ENCODE results near the gene RPA3.

Gene RPA3

DNA sequence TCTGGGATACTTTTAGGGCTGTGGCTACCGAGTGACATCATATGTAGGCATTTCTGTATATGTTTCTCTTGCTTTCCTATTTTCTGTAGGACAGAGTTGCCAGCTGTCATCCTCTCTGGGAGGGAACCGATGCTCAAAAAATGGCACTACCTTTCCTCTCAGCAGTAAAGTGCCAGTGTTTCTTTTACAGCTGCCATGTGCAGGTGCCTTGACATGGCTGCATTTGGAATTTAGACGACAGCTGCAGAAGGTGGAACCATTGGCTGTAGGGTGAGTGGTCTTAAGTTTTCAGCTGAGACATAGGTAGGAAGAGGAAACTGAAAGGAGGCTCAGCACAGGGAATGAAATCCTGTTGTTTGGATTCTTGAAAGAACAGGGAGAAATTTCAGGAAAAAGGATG is 20.2 kb upstream of the RPA3 start:
- TF ChIP-seq, protein P1, sequence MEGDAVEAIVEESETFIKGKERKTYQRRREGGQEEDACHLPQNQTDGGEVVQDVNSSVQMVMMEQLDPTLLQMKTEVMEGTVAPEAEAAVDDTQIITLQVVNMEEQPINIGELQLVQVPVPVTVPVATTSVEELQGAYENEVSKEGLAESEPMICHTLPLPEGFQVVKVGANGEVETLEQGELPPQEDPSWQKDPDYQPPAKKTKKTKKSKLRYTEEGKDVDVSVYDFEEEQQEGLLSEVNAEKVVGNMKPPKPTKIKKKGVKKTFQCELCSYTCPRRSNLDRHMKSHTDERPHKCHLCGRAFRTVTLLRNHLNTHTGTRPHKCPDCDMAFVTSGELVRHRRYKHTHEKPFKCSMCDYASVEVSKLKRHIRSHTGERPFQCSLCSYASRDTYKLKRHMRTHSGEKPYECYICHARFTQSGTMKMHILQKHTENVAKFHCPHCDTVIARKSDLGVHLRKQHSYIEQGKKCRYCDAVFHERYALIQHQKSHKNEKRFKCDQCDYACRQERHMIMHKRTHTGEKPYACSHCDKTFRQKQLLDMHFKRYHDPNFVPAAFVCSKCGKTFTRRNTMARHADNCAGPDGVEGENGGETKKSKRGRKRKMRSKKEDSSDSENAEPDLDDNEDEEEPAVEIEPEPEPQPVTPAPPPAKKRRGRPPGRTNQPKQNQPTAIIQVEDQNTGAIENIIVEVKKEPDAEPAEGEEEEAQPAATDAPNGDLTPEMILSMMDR (IDR thresholded peaks at IDR 0.05; ENCODE audit: low read depth, low read length), result no peak
- TF ChIP-seq, protein P2, sequence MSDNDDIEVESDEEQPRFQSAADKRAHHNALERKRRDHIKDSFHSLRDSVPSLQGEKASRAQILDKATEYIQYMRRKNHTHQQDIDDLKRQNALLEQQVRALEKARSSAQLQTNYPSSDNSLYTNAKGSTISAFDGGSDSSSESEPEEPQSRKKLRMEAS (IDR thresholded peaks at IDR 0.05; ENCODE audit: low read depth, low read length), result no peak
- no peak for TF ChIP-seq MYC (IDR thresholded peaks at IDR 0.05; ENCODE audit: low read depth, low read length)
- no peak for TF ChIP-seq POLR2A (IDR thresholded peaks at IDR 0.05; ENCODE audit: extremely low read depth, insufficient read length)
- no peak overlapping the region for H3K4me3 ChIP-seq (ENCODE audit: low read depth, low read length)
- no peak for DNase-seq (ENCODE audit: low read depth)

DNA sequence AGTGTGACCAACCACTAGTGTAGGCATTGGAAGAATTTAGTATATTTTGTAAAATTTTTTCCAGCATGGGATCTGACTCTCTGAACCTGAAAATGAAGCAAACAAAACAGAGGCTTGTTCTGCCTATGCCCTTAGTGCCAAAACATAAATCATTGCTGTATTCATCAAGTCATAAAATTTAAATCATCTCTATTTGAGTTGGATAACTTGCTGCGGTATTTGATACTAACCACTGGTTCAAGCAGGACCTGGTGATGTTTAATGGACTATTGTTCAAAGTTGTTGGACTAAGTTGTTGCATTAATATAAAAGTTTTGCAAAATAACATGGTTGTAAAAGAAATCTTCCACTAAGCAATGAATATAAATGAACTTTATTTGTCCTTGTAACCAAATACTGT is 19.8 kb upstream of the RPA3 start:
- DNase-seq (ENCODE audit: low read depth), result no peak
- TF ChIP-seq POLR2A (IDR thresholded peaks at IDR 0.05; ENCODE audit: extremely low read depth, insufficient read length) (no peak), MYC (IDR thresholded peaks at IDR 0.05; ENCODE audit: low read depth, low read length) (no peak)
- TF ChIP-seq, protein P1 (IDR thresholded peaks at IDR 0.05; ENCODE audit: low read depth, low read length), result no peak
- TF ChIP-seq, protein P2 (IDR thresholded peaks at IDR 0.05; ENCODE audit: low read depth, low read length), result no peak
- H3K4me3 ChIP-seq (ENCODE audit: low read depth, low read length), result no peak overlapping the region

DNA sequence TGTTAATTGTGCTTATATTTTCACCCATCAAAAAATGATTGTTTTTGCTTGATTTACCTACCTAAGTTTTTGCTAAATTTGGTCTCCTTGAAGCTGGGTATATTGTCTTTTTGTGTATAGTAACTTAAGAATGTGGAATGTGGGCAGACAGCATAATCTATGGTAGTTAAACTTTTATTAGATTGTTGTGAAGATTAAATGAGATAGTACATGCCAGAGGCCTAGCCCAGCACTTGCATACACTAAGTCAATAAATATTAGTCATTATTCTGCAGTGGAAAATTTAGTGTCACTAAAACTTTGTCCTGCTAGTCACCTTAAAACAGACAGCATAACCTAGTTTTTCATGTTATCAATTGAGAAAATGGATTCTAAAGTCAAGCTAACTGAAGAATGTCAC is 19.3 kb upstream of the RPA3 start:
- DNase-seq (ENCODE audit: low read depth), result no peak
- TF ChIP-seq POLR2A (IDR thresholded peaks at IDR 0.05; ENCODE audit: extremely low read depth, insufficient read length) (no peak), MYC (IDR thresholded peaks at IDR 0.05; ENCODE audit: low read depth, low read length) (no peak)
- TF ChIP-seq, protein P2 (IDR thresholded peaks at IDR 0.05; ENCODE audit: low read depth, low read length), result no peak
- TF ChIP-seq, protein P1 (IDR thresholded peaks at IDR 0.05; ENCODE audit: low read depth, low read length), result no peak
- H3K4me3 ChIP-seq (ENCODE audit: low read depth, low read length), result no peak overlapping the region

DNA sequence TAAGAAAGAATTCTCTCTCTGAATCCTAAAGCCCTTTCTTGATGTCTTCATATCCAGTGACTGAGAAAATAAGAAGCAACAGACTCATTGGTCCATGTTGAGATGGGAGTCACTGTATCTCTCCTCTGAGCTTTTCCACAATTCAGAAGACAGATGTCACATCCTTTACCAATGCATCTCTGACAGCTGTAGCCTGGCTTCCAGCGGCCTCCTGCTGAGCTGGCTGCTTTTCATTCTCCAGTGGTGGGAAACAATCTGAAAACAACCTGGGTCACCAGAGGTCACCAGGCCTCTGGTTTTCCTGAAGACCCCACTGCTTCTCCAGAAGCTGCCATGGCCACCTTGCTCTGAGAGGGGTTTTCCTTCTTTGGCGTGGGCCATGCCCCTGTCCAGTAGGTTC is 18.3 kb upstream of the RPA3 start:
- H3K4me3 ChIP-seq (ENCODE audit: low read depth, low read length), result no peak overlapping the region
- TF ChIP-seq MYC (IDR thresholded peaks at IDR 0.05; ENCODE audit: low read depth, low read length), result no peak
- DNase-seq (ENCODE audit: low read depth), result no peak

DNA sequence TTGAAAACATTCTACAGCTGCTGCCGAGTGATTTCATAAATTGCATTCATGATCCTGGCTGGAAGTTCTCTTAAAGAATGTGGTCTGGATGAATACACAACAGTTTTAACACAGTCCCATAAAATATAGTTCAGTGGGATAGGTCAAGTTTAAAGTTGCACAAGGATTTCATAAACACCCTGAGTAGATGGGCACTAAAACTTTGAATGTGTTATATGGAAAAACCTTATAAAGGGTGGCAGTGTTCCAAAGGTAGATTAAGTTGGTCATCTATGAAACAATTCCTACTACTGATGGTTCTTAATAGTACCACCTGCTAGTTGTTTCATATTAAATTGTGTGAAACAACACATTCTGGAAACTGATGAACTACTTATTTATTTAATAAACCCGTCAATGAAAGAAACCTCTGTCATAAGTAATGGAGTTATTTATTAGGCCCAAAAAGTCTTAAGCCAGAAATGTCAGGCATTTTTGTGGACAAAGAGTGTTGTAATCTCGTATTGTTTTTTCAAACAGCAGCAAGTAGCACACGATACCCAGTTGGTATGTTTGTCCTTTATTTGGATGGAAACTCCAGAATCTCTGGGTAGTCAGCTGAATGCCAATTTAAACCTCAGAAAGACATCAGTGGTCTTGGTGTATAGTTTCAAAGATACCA is 14.3 kb upstream of the RPA3 start:
- no peak for DNase-seq (ENCODE audit: low read depth)
- H3K4me3 ChIP-seq (ENCODE audit: low read depth, low read length), result no peak overlapping the region
- TF ChIP-seq MYC (IDR thresholded peaks at IDR 0.05; ENCODE audit: low read depth, low read length) (no peak), POLR2A (IDR thresholded peaks at IDR 0.05; ENCODE audit: extremely low read depth, insufficient read length) (no peak)
- TF ChIP-seq, protein P2 (IDR thresholded peaks at IDR 0.05; ENCODE audit: low read depth, low read length), result no peak
- TF ChIP-seq, protein P1 (IDR thresholded peaks at IDR 0.05; ENCODE audit: low read depth, low read length), result no peak

DNA sequence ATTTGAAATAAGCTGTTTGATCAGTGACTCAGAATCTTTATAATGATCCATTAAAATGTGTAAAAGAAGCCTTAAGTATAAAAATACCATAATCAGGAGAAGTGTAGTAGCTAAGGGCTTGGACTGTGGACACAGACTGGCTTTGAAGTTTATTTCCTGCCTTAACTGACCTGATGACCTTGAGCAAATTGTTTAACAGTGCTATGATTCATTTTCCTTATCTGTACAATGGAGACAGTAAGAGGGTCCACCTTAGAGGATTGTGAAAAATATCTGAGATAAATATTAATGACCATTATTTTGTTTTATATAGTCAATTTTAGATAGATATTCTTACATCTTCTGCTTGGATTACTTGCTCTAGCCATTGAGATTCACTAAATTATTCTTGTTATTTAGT is 13.3 kb upstream of the RPA3 start:
- TF ChIP-seq POLR2A (IDR thresholded peaks at IDR 0.05; ENCODE audit: extremely low read depth, insufficient read length), result no peak
- no peak for TF ChIP-seq MYC (IDR thresholded peaks at IDR 0.05; ENCODE audit: low read depth, low read length)
- TF ChIP-seq, protein P1 (IDR thresholded peaks at IDR 0.05; ENCODE audit: low read depth, low read length), result no peak
- TF ChIP-seq, protein P2 (IDR thresholded peaks at IDR 0.05; ENCODE audit: low read depth, low read length), result no peak
- DNase-seq (ENCODE audit: low read depth), result no peak
- H3K4me3 ChIP-seq (ENCODE audit: low read depth, low read length), result no peak overlapping the region
